Mucosa of stomach (tissue), 1 donor: Measurements from ENCODE around the gene BIN1.

Experiments
- H3K27me3 ChIP-seq: one replicate; pipeline ENCODE4 v1.7.0; 2013; ENCODE audit warnings: mild to moderate bottlenecking, low read length; ENCODE audit not compliant: control insufficient read depth, insufficient read depth
- H3K36me3 ChIP-seq: one replicate; pipeline ENCODE4 v1.7.0; 2013; ENCODE audit warnings: low read length; ENCODE audit not compliant: control insufficient read depth, insufficient read depth
- H3K4me1 ChIP-seq: one replicate; pipeline ENCODE4 v1.7.0; 2013; ENCODE audit warnings: mild to moderate bottlenecking, low read length; ENCODE audit not compliant: control insufficient read depth, insufficient read depth
- H3K4me3 ChIP-seq: one replicate; pipeline ENCODE4 v1.7.0; 2013; ENCODE audit warnings: low read length
- H3K9ac ChIP-seq: one replicate; pipeline ENCODE4 v1.7.0; 2013; ENCODE audit warnings: mild to moderate bottlenecking, low read length, moderate library complexity
- H3K9me3 ChIP-seq: one replicate; pipeline ENCODE4 v1.7.0; 2013; ENCODE audit warnings: mild to moderate bottlenecking, low read length, moderate library complexity; ENCODE audit not compliant: control insufficient read depth
- donor health status: Pancreatic carcinoma.

Gene BIN1

DNA sequence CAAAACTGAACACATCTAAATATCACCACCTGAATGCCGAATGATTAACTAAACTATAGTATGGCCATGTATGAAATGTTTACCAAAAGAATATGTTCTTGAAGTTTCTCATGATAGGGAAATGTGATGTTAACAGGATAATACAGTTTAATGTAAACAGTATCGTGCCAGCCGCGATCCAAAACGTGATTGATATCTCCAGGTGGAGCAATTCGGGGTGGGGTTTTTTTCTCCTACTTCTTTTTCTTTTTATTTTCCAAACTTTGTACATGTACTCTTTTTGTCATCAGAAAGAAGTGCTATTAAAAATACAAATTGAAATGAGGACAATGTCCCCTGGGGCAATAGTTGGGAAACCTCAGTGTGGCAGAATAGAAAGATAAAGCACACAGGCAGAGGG, 4.0 kb upstream of the BIN1 start:
- peaks cover 24% of the 10 kb centered on the region for H3K4me1 ChIP-seq
- H3K27me3 ChIP-seq: no peaks in the 10 kb centered on the region
- no peak overlapping the region for H3K4me3 ChIP-seq
- H3K9ac ChIP-seq: no peak overlapping the region
- no peaks in the 10 kb centered on the region for H3K9me3 ChIP-seq
- H3K36me3 ChIP-seq: no peaks in the 10 kb centered on the region

GRCh38 chr2:127108090-127108523, 1.2 kb upstream of the BIN1 start:
- no peak overlapping the region for H3K4me3 ChIP-seq
- peaks cover 33% of the 10 kb centered on the region for H3K4me1 ChIP-seq
- H3K27me3 ChIP-seq: no peaks in the 10 kb centered on the region
- no peaks in the 10 kb centered on the region for H3K9me3 ChIP-seq
- no peaks in the 10 kb centered on the region for H3K36me3 ChIP-seq
- H3K9ac ChIP-seq: no peak overlapping the region

DNA sequence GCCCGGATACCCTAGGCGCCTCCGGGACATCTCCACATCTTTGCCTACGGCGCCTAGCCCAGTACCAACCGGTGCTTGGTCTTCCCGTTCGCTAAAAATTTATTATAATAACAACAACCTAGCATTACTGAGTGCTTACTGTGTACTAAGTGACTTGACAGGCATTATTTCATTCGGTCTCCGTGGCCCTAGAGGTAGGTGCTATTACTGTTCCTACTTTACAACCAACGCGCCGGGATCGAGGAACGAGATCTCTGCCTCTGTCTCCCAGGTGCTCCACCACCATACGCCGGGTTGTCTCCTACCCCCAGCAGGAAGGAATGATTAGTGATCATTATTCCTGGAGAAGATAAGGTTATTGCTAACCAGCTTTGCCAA, 657 bp upstream of the BIN1 start:
- no peaks in the 10 kb centered on the region for H3K9me3 ChIP-seq
- no peaks in the 10 kb centered on the region for H3K27me3 ChIP-seq
- H3K36me3 ChIP-seq: no peaks in the 10 kb centered on the region
- no peak overlapping the region for H3K4me3 ChIP-seq
- H3K9ac ChIP-seq: peak overlapping the region; percentile 86
- H3K4me1 ChIP-seq: peaks cover 33% of the 10 kb centered on the region

GRCh38 chr2:127106457-127106990, 430 bp downstream of the BIN1 start:
- Histone ChIP-seq H3K36me3 (no peaks in the 10 kb centered on the region), H3K4me3 (peak overlapping the region; percentile 71), H3K9ac (peak overlapping the region; percentile 86), H3K27me3 (no peaks in the 10 kb centered on the region), H3K4me1 (peaks cover 37% of the 10 kb centered on the region), H3K9me3 (no peaks in the 10 kb centered on the region)

- Histone ChIP-seq H3K4me3 (peak overlapping the region; percentile 71), H3K4me1 (peaks cover 43% of the 10 kb centered on the region), H3K9ac (peak overlapping the region; percentile 86), H3K9me3 (no peaks in the 10 kb centered on the region), H3K36me3 (no peaks in the 10 kb centered on the region), H3K27me3 (no peaks in the 10 kb centered on the region)
Observed at GRCh38 chr2:127105656-127106456, 1.1 kb downstream of the BIN1 start.

- peak overlapping the region; percentile 71 for H3K4me3 ChIP-seq
- peaks cover 51% of the 10 kb centered on the region for H3K4me1 ChIP-seq
- peak overlapping the region; percentile 86 for H3K9ac ChIP-seq
- no peaks in the 10 kb centered on the region for H3K36me3 ChIP-seq
- H3K27me3 ChIP-seq: no peaks in the 10 kb centered on the region
- H3K9me3 ChIP-seq: no peaks in the 10 kb centered on the region
Observed at GRCh38 chr2:127104881-127105655, 1.9 kb downstream of the BIN1 start.

DNA sequence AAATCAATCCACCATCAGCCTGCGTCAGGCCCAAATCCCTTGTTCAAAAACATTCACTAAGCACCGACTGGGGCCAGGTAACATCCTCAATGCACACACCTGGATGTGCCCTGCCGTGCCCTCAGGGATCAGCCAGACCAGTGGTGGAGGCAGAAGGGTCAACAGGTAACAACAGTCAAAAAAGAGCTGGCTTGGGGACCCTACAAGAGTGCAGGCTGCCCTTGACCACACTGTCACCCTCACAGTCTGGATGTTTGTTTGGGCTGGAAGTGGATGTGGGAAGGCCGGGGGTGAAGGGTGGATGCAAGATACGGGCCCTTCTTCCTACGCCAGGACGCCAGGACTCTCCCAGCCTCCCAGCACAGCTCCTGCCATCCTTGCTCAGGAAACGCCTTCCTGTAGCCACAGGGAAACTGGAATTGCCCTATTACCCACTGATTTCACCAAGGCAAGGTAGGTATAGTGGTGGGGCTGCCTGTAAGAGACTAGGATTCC, 2.7 kb downstream of the BIN1 start:
- Histone ChIP-seq H3K4me3 (no peak overlapping the region), H3K4me1 (peaks cover 52% of the 10 kb centered on the region), H3K9ac (no peak overlapping the region), H3K9me3 (no peaks in the 10 kb centered on the region), H3K27me3 (no peaks in the 10 kb centered on the region), H3K36me3 (no peaks in the 10 kb centered on the region)

DNA sequence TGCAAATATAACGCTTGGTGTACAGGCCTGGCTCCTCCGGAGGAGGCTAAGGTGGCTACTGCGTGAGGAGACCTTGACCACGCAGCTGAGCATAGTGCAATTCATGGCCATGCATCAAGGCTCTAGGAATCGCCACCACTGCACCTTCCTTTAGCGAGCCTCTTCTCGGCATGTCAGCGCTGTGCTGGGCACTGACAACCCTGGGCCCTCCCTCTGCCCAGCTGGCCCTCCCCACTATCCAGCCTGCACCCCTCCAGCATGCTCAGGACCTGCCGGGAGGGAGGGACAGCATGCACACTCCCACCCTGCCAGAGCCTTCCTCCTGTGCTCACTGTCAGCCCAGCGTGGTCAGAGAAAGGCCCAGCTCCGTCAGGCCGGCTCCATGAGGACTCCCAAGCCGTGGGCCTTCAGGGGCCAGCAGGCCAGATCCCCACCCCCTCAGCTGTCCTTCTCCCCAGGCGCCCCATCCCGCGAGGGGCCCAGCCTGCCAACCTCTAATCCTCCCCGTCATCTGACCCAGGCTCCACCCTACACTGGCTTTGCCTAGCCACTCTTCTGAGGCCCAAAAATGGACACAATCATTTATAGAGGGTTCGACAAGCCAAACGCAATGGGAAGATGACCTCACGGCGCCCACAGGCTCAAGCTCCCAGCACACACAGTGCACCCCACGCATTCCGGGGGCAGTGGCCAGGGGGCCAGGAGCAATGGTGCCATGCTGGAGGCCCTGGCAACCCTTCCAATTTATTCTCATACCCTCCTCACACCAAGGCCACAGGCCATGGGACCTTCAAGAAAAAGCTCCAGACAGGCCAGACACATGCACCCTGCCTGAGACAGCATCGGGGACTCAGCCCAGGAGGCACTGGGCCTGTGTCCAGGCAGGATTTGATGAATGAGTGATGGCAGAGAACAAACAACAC, 3.5 kb downstream of the BIN1 start:
- Histone ChIP-seq H3K36me3 (no peaks in the 10 kb centered on the region), H3K27me3 (no peaks in the 10 kb centered on the region), H3K4me3 (no peak overlapping the region), H3K4me1 (peaks cover 57% of the 10 kb centered on the region), H3K9me3 (no peaks in the 10 kb centered on the region), H3K9ac (no peak overlapping the region)

- H3K9me3 ChIP-seq: no peaks in the 10 kb centered on the region
- no peaks in the 10 kb centered on the region for H3K36me3 ChIP-seq
- no peak overlapping the region for H3K9ac ChIP-seq
- H3K27me3 ChIP-seq: no peaks in the 10 kb centered on the region
- H3K4me1 ChIP-seq: peaks cover 58% of the 10 kb centered on the region
- H3K4me3 ChIP-seq: no peak overlapping the region
Observed at GRCh38 chr2:127102521-127103242, 4.3 kb downstream of the BIN1 start.

DNA sequence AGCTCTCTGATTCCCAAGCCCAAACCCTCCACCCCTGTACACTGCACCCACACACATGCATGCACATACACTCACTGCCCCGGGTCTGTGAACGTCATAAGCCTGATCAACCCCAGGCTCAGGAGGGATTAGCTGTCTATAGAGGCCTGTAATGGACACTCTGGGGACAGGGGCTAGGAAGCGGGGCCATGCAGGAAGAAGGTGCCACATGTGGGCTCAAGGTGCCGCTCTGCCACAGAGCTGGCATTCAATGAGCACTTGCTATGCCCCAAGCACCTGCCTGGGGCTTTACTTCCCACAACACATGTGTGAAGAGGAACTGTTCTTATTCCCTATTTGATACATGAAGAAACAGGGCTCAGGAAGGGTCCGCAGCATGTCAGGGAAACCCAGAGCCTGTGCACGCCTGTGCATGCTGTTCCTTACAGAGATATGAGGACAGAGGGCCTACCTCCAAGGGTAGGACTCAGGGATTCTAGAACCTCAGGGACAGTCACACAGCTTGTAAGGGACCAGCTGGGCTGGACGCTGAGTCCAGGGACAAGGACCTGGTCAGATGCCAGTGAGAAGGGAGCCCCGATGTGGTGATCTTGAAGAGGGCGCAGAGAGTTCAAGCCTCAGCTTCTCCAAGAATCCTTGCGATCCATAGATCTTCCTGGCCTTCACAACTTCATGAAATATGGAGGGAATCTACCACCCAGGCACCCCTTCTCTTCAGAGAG, 5.0 kb downstream of the BIN1 start:
- Histone ChIP-seq H3K4me1 (peaks cover 66% of the 10 kb centered on the region), H3K27me3 (no peaks in the 10 kb centered on the region), H3K36me3 (no peaks in the 10 kb centered on the region), H3K4me3 (no peak overlapping the region), H3K9ac (no peak overlapping the region), H3K9me3 (no peaks in the 10 kb centered on the region)
